Thoracic aorta (tissue), 2 donors: ENCODE measurements around the gene ZEB1. TPM values are rescaled to one million over a fixed set of nuclear protein-coding genes. Genes with fewer than 3 reads are reported as not detected.

ENCODE experiments used
- ATAC-seq: fragments of 150-250 bp; one replicate; pipeline ENCODE4 v1.8.0; 2017; ENCODE audit warnings: low read depth; ENCODE audit not compliant: insufficient number of reproducible peaks, low FRiP score
- DNase-seq: peaks from one replicate; pipeline ENCODE4 v3.0.0-alpha.2; 2020; ENCODE audit warnings: low spot score
- H3K27ac ChIP-seq, 2 donors: fragments of 200-600 bp; sonication (generic); 1 replicate in 1 of 2; 2 replicates in 1 of 2; pipeline ENCODE4 v1.5.1; 2016; ENCODE audit warnings: mild to moderate bottlenecking in 2 of 2, moderate library complexity in 2 of 2
- H3K27me3 ChIP-seq: fragments of 200-600 bp; sonication (generic); replicated peaks from 2 replicates; pipeline ENCODE4 v1.6.0; 2016; ENCODE audit warnings: mild to moderate bottlenecking; ENCODE audit not compliant: insufficient read depth
- H3K36me3 ChIP-seq: fragments of 200-600 bp; sonication (generic); one replicate; pipeline ENCODE4 v1.5.1; 2016
- H3K4me1 ChIP-seq, 2 donors: fragments of 200-600 bp; sonication (generic); 1 replicate in 1 of 2; 2 replicates in 1 of 2; pipeline versions ENCODE4 v1.5.1 to v1.6.0; 2016; ENCODE audit warnings: low read depth in 2 of 2, mild to moderate bottlenecking in 1 of 2; ENCODE audit not compliant: control insufficient read depth in 1 of 2
- H3K4me3 ChIP-seq: fragments of 200-600 bp; sonication (generic); 2 replicates; pipeline ENCODE4 v1.5.1; 2016; ENCODE audit warnings: mild to moderate bottlenecking
- H3K9me3 ChIP-seq: fragments of 200-600 bp; sonication (generic); 2 replicates; pipeline ENCODE4 v1.5.1; 2016
- CTCF ChIP-seq: fragments of 200-600 bp; sonication (generic); IDR thresholded peaks from one replicate; pipeline ENCODE4 v1.5.1; 2019; ENCODE audit warnings: antibody characterized with exemption
- total RNA-seq, 2 donors: library from RNA; depleted of rRNA; stranded (reverse); fragments of >200 nt; gene quantifications; one replicate each; pipeline versions ENCODE4 v1.1.0 to v1.2.3, GENCODE V29; 2016

The ZEB1 gene
- total RNA-seq, 2 donors from 2014 or later = 101 to 179 TPM

DNA sequence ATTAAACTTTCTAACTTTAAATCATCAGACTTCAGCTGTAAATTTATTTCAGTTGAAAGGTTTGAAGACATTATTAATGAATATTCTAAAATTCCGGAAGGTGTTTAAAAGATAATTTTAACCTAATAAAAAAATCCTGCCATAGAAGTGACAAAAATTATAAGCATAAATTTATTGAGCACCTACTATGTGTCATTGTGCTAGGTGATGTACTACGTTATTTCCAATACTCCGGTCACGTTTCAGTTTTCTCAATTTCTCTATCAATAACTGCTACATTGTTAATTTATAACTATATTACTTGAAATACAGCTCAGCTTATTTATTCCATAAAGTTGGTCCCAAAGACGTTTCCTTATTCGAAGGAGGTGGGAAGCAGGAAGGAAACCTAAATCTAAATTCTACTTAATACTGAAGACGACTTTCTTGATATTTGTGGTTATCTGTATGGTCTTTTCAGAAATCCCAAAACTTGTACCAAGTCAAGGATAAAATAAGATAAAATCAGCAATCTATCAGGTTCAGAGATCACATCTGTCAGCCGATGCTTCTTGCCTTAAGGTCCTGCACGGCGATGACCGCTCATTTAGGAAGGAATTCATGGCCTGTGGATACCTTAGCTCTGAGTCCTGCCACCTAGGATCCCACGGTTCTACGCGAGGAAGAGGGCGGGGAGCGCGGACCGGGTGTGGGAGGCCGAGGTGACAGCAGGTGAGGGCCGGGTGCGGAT lies 1.2 kb upstream of the ZEB1 start:
- peaks cover 5 to 20% of the 10 kb centered on the region in 2 donors for H3K4me1 ChIP-seq
- H3K36me3 ChIP-seq = no peaks in the 10 kb centered on the region
- no peak for TF ChIP-seq CTCF
- DNase-seq (no peak), ATAC-seq (no peak)
- H3K4me3 ChIP-seq = peak overlapping the region; percentile 94
- peak overlapping the region; percentile 95 to 98 for H3K27ac ChIP-seq
- H3K27me3 ChIP-seq = no peaks in the 10 kb centered on the region
- H3K9me3 ChIP-seq = no peaks in the 10 kb centered on the region

GRCh38 chr10:31318382-31318853 lies 598 bp upstream of the ZEB1 start:
- H3K4me1 ChIP-seq = peaks cover 7 to 25% of the 10 kb centered on the region in 2 donors
- DNase-seq (peak; percentile 40), ATAC-seq (peak; percentile 19)
- no peaks in the 10 kb centered on the region for H3K36me3 ChIP-seq
- TF ChIP-seq CTCF = no peak
- H3K27ac ChIP-seq = peak overlapping the region; percentile 95 to 98
- H3K9me3 ChIP-seq = no peaks in the 10 kb centered on the region
- H3K4me3 ChIP-seq = peak overlapping the region; percentile 94
- H3K27me3 ChIP-seq = no peaks in the 10 kb centered on the region

GRCh38 chr10:31319602-31320549 lies 860 bp downstream of the ZEB1 start:
- H3K36me3 ChIP-seq = no peaks in the 10 kb centered on the region
- no peaks in the 10 kb centered on the region for H3K27me3 ChIP-seq
- no peak for TF ChIP-seq CTCF
- H3K9me3 ChIP-seq = no peaks in the 10 kb centered on the region
- H3K27ac ChIP-seq = peak overlapping the region; percentile 95 to 98
- peak overlapping the region; percentile 94 for H3K4me3 ChIP-seq
- peaks cover 12 to 38% of the 10 kb centered on the region in 2 donors for H3K4me1 ChIP-seq
- no peak for DNase-seq
- ATAC-seq = no peak

- DNase-seq (no peak), ATAC-seq (no peak)
- peak; percentile 12 for TF ChIP-seq CTCF
- no peaks in the 10 kb centered on the region for H3K9me3 ChIP-seq
- no peaks in the 10 kb centered on the region for H3K27me3 ChIP-seq
- H3K4me1 ChIP-seq = peaks cover 12 to 43% of the 10 kb centered on the region in 2 donors
- H3K36me3 ChIP-seq = no peaks in the 10 kb centered on the region
- H3K4me3 ChIP-seq = peak overlapping the region; percentile 94
- peak overlapping the region; percentile 95 to 98 for H3K27ac ChIP-seq
These were observed 1.7 kb downstream of the ZEB1 start for GRCh38 chr10:31320550-31321211.
